ENCODE data around the gene FNDC3B.

The FNDC3B gene

GRCh38 chr3:172268425-172268824, 229.0 kb downstream of the FNDC3B start:
- in situ Hi-C loops (cut with HindIII; ENCODE audit: low sequenced_read_pairs): no loop called here
- no peak for DNase-seq (ENCODE audit: low read depth)
- no peak for TF ChIP-seq CTCF (IDR thresholded peaks at IDR 0.05; ENCODE audit: low read depth, low read length, missing control alignments)
- no peak overlapping the region for H3K4me3 ChIP-seq (ENCODE audit: low read depth, low read length)

GRCh38 chr3:172268868-172269267, 229.5 kb downstream of the FNDC3B start:
- H3K4me3 ChIP-seq (ENCODE audit: low read depth, low read length): no peak overlapping the region
- no peak for TF ChIP-seq CTCF (IDR thresholded peaks at IDR 0.05; ENCODE audit: low read depth, low read length, missing control alignments)
- in situ Hi-C loops (cut with HindIII; ENCODE audit: low sequenced_read_pairs): no loop called here
- no peak for DNase-seq (ENCODE audit: low read depth)

GRCh38 chr3:172270557-172271166, 231.3 kb downstream of the FNDC3B start:
- TF ChIP-seq CTCF (IDR thresholded peaks at IDR 0.05; ENCODE audit: low read depth, low read length, missing control alignments): no peak
- DNase-seq (ENCODE audit: low read depth): no peak
- no peak overlapping the region for H3K4me3 ChIP-seq (ENCODE audit: low read depth, low read length)
- in situ Hi-C loops (cut with HindIII; ENCODE audit: low sequenced_read_pairs): no loop called here

- H3K4me3 ChIP-seq (ENCODE audit: low read depth, low read length): no peak overlapping the region
- no peak for TF ChIP-seq CTCF (IDR thresholded peaks at IDR 0.05; ENCODE audit: low read depth, low read length, missing control alignments)
- in situ Hi-C loops (cut with HindIII; ENCODE audit: low sequenced_read_pairs): no loop called here
- no peak for DNase-seq (ENCODE audit: low read depth)
Measured at GRCh38 chr3:172271386-172271976, 232.1 kb downstream of the FNDC3B start.

- in situ Hi-C loops (cut with HindIII; ENCODE audit: low sequenced_read_pairs): no loop called here
- no peak for DNase-seq (ENCODE audit: low read depth)
- no peak overlapping the region for H3K4me3 ChIP-seq (ENCODE audit: low read depth, low read length)
- no peak for TF ChIP-seq CTCF (IDR thresholded peaks at IDR 0.05; ENCODE audit: low read depth, low read length, missing control alignments)
Measured at GRCh38 chr3:172272698-172273097, 233.3 kb downstream of the FNDC3B start.

DNA sequence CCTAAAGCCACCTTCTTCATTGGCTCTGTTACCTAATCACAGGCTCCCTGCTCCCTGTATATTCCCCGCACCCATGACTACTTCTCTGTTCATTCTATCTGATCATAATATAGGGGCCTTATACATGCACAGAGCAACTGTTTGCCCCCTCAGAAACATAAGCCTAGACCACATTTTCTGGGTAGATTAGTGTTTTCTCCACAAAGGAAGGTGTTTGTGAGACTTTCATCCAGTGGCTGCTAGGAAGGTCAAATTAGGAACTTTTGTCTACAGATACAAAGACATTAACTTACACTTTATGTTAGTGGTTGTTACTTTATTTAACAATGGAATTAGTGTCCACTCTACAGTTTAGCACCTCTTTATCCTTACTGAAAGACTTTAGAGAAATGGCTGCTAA, 234.0 kb downstream of the FNDC3B start:
- in situ Hi-C loops (cut with HindIII; ENCODE audit: low sequenced_read_pairs): no loop called here
- DNase-seq (ENCODE audit: low read depth): no peak
- no peak for TF ChIP-seq CTCF (IDR thresholded peaks at IDR 0.05; ENCODE audit: low read depth, low read length, missing control alignments)
- no peak overlapping the region for H3K4me3 ChIP-seq (ENCODE audit: low read depth, low read length)

All from astrocyte of the cerebellum (primary cell).